ENCODE results near the gene PYCR2.

PYCR2 gene

DNA sequence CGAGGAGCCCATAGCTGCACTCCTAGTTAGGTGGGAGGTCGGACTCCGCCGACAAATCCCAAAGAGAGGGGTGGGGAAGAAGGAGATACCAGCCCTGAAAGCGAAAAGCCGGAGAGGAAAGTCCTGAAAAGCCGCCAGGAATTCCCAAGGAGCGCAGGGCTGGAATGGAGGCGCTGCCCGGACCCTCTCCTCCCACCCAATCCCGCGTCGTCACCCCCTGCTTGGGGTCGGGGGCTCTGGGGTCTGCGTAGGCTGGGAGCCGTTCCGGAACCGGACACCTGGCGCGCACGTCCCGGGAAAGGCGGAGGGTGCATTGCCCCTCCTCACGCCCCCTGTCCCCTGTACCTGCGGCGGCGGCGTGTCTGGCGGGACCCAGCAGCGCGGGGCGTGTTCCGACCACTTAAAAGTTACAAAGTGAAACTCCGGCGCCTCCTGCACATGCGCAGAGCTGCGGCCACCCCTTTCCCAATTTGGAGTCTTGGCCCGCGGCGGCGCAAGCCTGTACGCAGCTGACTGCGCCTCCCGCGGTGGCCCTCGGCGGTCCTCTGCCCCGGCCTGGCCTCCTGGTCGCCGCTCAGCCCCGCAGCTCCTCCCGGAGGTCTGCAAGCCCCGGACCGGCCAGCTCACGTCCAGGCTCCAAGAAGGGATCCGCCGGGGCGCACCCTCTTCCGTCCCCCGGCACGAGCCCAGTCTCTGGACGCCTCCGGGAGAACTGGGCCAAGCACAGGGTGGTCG, 41.9 kb downstream of the PYCR2 start, which contains the start of gene TMEM63A:
TSS of gene TMEM63A (minus strand) at position 422 of the 735 bp plus-strand sequence. CDS start 4,800 bp downstream, outside the sequence.
- TF ChIP-seq, protein P1, sequence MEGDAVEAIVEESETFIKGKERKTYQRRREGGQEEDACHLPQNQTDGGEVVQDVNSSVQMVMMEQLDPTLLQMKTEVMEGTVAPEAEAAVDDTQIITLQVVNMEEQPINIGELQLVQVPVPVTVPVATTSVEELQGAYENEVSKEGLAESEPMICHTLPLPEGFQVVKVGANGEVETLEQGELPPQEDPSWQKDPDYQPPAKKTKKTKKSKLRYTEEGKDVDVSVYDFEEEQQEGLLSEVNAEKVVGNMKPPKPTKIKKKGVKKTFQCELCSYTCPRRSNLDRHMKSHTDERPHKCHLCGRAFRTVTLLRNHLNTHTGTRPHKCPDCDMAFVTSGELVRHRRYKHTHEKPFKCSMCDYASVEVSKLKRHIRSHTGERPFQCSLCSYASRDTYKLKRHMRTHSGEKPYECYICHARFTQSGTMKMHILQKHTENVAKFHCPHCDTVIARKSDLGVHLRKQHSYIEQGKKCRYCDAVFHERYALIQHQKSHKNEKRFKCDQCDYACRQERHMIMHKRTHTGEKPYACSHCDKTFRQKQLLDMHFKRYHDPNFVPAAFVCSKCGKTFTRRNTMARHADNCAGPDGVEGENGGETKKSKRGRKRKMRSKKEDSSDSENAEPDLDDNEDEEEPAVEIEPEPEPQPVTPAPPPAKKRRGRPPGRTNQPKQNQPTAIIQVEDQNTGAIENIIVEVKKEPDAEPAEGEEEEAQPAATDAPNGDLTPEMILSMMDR (IDR thresholded peaks at IDR 0.05; ENCODE audit: low read depth, low read length, missing control alignments) = no peak
- in situ Hi-C loops (cut with HindIII; ENCODE audit: low sequenced_read_pairs) = loop anchor here (5.0 kb wide), 2 partner anchors 40 to 105 kb away; partner anchors contain the start of gene PYCR2
- peak within 1 kb of the TSS; percentile 93 for H3K4me3 ChIP-seq (ENCODE audit: low read depth, low read length)
- peak; percentile 48 for DNase-seq (ENCODE audit: low read depth)

DNA sequence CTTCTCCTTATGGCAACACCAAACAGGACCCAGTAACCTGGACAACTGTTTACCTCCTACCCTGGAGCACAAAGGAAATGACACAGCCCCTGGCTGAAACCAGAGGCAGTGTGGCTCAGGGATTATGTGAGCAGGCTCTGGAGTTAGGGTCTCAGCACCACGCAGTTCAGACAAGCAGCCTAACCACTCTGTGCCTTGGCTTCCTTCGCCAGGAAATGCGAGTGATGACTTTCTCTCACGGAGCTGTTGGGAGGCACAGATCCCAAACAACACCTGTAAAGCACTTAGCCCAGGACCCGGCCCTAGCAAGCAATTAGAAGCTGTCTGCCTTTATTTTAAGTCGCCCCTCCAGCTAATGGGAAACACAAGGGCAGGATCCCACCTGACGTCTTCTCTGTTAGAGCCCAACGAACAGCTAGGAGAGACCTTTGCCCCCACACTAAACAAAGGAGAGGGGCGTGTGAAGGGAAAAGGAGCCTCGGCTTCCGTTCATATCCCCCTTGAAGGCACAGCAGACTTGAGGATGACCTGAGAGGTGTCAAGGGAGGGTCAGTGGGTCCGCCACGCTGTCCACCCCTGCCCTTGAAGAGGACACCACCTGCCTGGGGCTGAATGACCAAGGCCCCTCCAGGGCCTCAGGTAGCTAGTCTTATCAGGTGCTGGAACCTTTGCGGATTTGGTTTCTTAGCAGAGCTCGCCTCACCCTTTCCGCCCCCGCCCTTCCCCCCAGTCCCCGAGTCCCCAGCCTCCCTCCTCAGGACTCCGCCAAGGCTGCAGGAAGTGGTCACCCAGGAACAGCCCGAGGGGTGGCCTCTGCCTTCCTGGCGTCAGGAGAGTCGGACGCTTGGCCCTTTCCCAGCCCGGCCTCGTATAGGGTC, 42.7 kb downstream of the PYCR2 start:
- peak overlapping the region; percentile 93 for H3K4me3 ChIP-seq (ENCODE audit: low read depth, low read length)
- TF ChIP-seq, protein P1 (IDR thresholded peaks at IDR 0.05; ENCODE audit: low read depth, low read length, missing control alignments) = no peak
- no peak for DNase-seq (ENCODE audit: low read depth)
- in situ Hi-C loops (cut with HindIII; ENCODE audit: low sequenced_read_pairs) = loop anchor here (5.0 kb wide), 2 partner anchors 41 to 106 kb away; partner anchors contain the start of gene PYCR2

DNA sequence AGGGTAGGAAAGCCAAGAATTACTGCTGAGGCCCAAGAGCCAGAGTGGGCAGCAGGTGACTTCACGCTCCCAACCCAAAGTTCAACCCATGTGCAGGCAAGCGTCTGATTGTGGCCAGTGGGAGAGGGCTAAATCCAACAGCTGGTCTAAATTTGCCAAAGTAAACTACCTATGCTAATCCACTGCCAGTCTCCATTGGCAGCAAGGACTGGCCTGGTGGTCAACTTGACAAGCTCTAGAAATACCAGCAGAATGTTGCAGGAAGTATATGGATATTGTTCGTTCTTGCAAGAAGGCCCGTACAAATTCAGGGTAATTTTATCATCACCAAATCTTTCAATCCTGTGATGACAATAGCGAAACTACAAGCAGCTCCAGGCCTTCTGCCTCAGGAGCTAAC, 43.4 kb downstream of the PYCR2 start:
- in situ Hi-C loops (cut with HindIII; ENCODE audit: low sequenced_read_pairs) = loop anchor here (5.0 kb wide), 2 partner anchors 42 to 107 kb away; partner anchors contain the start of gene PYCR2
- H3K4me3 ChIP-seq (ENCODE audit: low read depth, low read length) = no peak overlapping the region
- no peak for DNase-seq (ENCODE audit: low read depth)
- TF ChIP-seq, protein P1 (IDR thresholded peaks at IDR 0.05; ENCODE audit: low read depth, low read length, missing control alignments) = no peak

DNA sequence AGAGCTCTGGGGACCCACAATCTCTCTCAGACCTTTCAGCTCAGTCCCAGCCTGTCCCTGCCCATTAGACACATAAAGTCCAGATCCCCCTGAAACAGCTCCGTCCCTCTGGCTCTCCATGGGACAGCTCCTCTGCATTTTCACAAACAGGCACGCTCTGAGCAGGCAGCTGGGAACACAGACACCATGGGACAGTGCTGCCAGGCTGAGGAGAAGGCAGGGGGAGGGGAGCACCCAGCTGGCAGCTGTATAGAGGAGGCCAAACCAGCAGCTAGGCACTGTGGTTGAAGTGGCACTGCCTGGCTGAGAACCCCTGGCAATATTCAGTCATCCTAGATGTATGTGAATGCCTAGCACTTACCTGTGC, 43.8 kb downstream of the PYCR2 start:
- TF ChIP-seq, protein P1 (IDR thresholded peaks at IDR 0.05; ENCODE audit: low read depth, low read length, missing control alignments) = no peak
- H3K4me3 ChIP-seq (ENCODE audit: low read depth, low read length) = no peak overlapping the region
- DNase-seq (ENCODE audit: low read depth) = no peak
- in situ Hi-C loops (cut with HindIII; ENCODE audit: low sequenced_read_pairs) = loop anchor here (5.0 kb wide), 2 partner anchors 42 to 107 kb away; partner anchors contain the start of gene PYCR2

DNA sequence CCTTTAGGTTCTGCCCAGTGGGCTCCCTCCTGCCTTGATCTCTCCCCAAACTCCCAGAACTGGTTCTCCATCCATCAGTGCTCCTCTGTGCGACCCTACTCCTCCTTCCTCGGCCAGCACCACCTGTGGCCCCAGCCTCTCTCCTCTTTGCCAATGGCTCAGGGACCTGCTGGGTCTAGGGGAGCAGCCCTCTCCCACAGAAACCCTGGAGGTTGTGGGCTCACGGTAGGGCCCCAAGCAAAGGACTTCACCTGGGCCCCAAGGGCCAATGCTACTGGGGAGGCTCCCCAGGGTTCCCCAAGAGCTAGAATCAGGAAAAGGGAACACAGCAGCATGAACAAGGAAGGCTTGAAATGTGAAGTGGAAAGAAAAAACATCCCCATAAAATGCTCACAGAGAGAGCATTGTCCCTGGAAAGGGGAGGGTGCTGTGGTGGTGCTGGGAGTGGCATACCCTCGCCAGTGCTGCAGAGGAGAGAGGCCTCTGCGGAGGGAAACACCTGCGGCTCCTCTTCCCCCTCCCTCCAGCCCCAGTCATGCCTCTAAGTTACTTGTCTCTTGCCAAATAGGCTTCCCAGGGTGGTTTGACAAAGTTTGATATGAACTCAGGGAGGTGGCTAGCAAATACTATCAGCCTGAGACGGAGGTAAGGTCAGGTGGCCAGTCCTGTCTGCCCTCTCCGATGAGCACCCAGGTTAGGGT, 44.4 kb downstream of the PYCR2 start:
- TF ChIP-seq, protein P1 (IDR thresholded peaks at IDR 0.05; ENCODE audit: low read depth, low read length, missing control alignments) = no peak
- H3K4me3 ChIP-seq (ENCODE audit: low read depth, low read length) = no peak overlapping the region
- in situ Hi-C loops (cut with HindIII; ENCODE audit: low sequenced_read_pairs) = loop anchor here (5.0 kb wide), 2 partner anchors 43 to 108 kb away; partner anchors contain the start of gene PYCR2
- DNase-seq (ENCODE audit: low read depth) = no peak

DNA sequence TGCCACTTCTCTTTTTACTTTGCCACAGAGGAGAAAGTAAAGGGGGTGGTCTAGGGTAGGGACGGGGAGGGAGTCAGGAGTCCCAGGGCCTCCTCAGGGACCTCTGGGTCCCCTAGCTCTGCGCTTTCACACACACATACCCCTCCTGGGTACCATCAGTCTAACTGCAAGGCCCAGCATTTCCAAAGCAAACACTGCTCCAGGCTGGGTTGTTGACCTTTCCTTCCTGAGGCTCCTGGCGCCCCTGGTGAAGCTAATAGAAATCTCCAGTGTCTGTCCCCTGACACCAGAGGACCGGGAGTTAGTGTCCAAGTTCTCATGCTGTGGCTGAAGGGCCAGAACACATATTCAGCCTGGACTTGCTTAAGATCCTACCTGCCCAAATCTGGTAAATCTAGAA, 45.8 kb downstream of the PYCR2 start:
- TF ChIP-seq, protein P1 (IDR thresholded peaks at IDR 0.05; ENCODE audit: low read depth, low read length, missing control alignments) = no peak
- in situ Hi-C loops (cut with HindIII; ENCODE audit: low sequenced_read_pairs) = no loop called here
- DNase-seq (ENCODE audit: low read depth) = no peak
- no peak overlapping the region for H3K4me3 ChIP-seq (ENCODE audit: low read depth, low read length)

Measured in astrocyte of the cerebellum (primary cell).